BLaER1 treated with 17β-estradiol and CSF1 and Interleukin-3, amounts not matched to agents 10 nM and 100 nM (cell line): ENCODE results near the gene SUN2.

Source experiments
- H3K27ac ChIP-seq, 11 experiments: shearing (Covaris generic); formaldehyde crosslinking; 2 replicates each; pipeline ENCODE4 v1.8.1; 2022
- H3K27me3 ChIP-seq, 11 experiments: shearing (Covaris generic); formaldehyde crosslinking; 2 replicates each; pipeline ENCODE4 v1.8.1; 2022
- H3K36me3 ChIP-seq, 11 experiments: shearing (Covaris generic); formaldehyde crosslinking; 2 replicates each; pipeline ENCODE4 v1.8.1; 2022
- H3K4me1 ChIP-seq, 10 experiments: shearing (Covaris generic); formaldehyde crosslinking; 2 replicates each; pipeline ENCODE4 v1.8.1; 2022
- H3K4me2 ChIP-seq, 11 experiments: shearing (Covaris generic); formaldehyde crosslinking; 2 replicates each; pipeline ENCODE4 v1.8.1; 2022
- H3K4me3 ChIP-seq, 10 experiments: shearing (Covaris generic); formaldehyde crosslinking; 2 replicates each; pipeline ENCODE4 v1.8.1; 2022
- H3K9ac ChIP-seq, 11 experiments: shearing (Covaris generic); formaldehyde crosslinking; 2 replicates each; pipeline ENCODE4 v1.8.1; 2022
- H3K9me3 ChIP-seq, 11 experiments: shearing (Covaris generic); formaldehyde crosslinking; replicated peaks in 1 of 11; 2 replicates each; pipeline ENCODE4 v1.8.1; 2022
- H4K20me1 ChIP-seq, 11 experiments: shearing (Covaris generic); formaldehyde crosslinking; 2 replicates each; pipeline ENCODE4 v1.8.1; 2022
- Cebpa-rat ChIP-seq, 11 experiments: shearing (Covaris generic); IDR thresholded peaks; 2 replicates each; pipeline ENCODE4 v1.8.1; 2022

Gene SUN2

GRCh38 chr22:38737302-38738060, 18.3 kb downstream of the SUN2 start:
- no peak overlapping the region; a peak in 1 of 20 replicates for H3K4me3 ChIP-seq
- no peaks in the 10 kb centered on the region for H3K27me3 ChIP-seq
- H3K4me2 ChIP-seq: peak overlapping the region in 9 of 11 experiments; percentile 23 to 83 (median 65); a peak in 17 of 22 replicates
- H4K20me1 ChIP-seq: peaks cover 98 to 100% (median 100%) of the 10 kb centered on the region in 11 experiments
- H3K36me3 ChIP-seq: peaks cover 91 to 100% (median 99%) of the 10 kb centered on the region in 11 experiments
- peaks cover 19 to 93% (median 81%) of the 10 kb centered on the region in 10 experiments for H3K4me1 ChIP-seq
- H3K9me3 ChIP-seq: no peaks in the 10 kb centered on the region
- no peak for TF ChIP-seq Cebpa-rat (IDR thresholded peaks at IDR 0.05)
- peak overlapping the region in 3 of 11 experiments; percentile 9 to 32 (median 25); a peak in 4 of 22 replicates for H3K27ac ChIP-seq
- peak overlapping the region in 10 of 11 experiments; percentile 2 to 57 (median 36); a peak in 14 of 22 replicates for H3K9ac ChIP-seq

GRCh38 chr22:38736257-38736570, 19.6 kb downstream of the SUN2 start:
- Histone ChIP-seq H3K27me3 (no peaks in the 10 kb centered on the region), H3K9ac (peak overlapping the region in 10 of 11 experiments; percentile 2 to 51 (median 38); a peak in 10 of 22 replicates), H3K4me3 (no peak overlapping the region), H3K4me2 (peak overlapping the region in 10 of 11 experiments; percentile 9 to 83 (median 64); a peak in 18 of 22 replicates), H3K36me3 (peaks cover 84 to 100% (median 99%) of the 10 kb centered on the region in 11 experiments), H4K20me1 (peaks cover 91 to 100% (median 100%) of the 10 kb centered on the region in 11 experiments), H3K9me3 (no peaks in the 10 kb centered on the region), H3K27ac (peak overlapping the region in 3 of 11 experiments; percentile 18 to 39 (median 23); a peak in 2 of 22 replicates), H3K4me1 (peaks cover 19 to 84% (median 77%) of the 10 kb centered on the region in 10 experiments)
- no peak for TF ChIP-seq Cebpa-rat (IDR thresholded peaks at IDR 0.05)

GRCh38 chr22:38735465-38736256, 20.1 kb downstream of the SUN2 start:
- H3K27me3 ChIP-seq: no peaks in the 10 kb centered on the region
- H3K9me3 ChIP-seq: no peaks in the 10 kb centered on the region
- peak overlapping the region in 10 of 11 experiments; percentile 2 to 51 (median 38); a peak in 13 of 22 replicates for H3K9ac ChIP-seq
- H3K4me1 ChIP-seq: peaks cover 19 to 78% (median 72%) of the 10 kb centered on the region in 10 experiments
- peak overlapping the region in 10 of 11 experiments; percentile 9 to 83 (median 64); a peak in 17 of 22 replicates for H3K4me2 ChIP-seq
- H3K27ac ChIP-seq: peak overlapping the region in 5 of 11 experiments; percentile 4 to 39 (median 18); a peak in 5 of 22 replicates
- H4K20me1 ChIP-seq: peaks cover 89 to 100% (median 99%) of the 10 kb centered on the region in 11 experiments
- H3K36me3 ChIP-seq: peaks cover 84 to 100% (median 98%) of the 10 kb centered on the region in 11 experiments
- H3K4me3 ChIP-seq: no peak overlapping the region
- no peak for TF ChIP-seq Cebpa-rat (IDR thresholded peaks at IDR 0.05)

- H3K9ac ChIP-seq: peak overlapping the region in 6 of 11 experiments; percentile 29 to 51 (median 40); a peak in 8 of 22 replicates
- peaks cover 19 to 77% (median 68%) of the 10 kb centered on the region in 10 experiments for H3K4me1 ChIP-seq
- H3K27ac ChIP-seq: peak overlapping the region in 4 of 11 experiments; percentile 11 to 39 (median 20); a peak in 5 of 22 replicates
- H3K4me2 ChIP-seq: peak overlapping the region in 8 of 11 experiments; percentile 23 to 83 (median 70); a peak in 13 of 22 replicates
- H3K4me3 ChIP-seq: no peak overlapping the region
- peaks cover 84 to 100% (median 98%) of the 10 kb centered on the region in 11 experiments for H4K20me1 ChIP-seq
- peaks cover 84 to 100% (median 98%) of the 10 kb centered on the region in 11 experiments for H3K36me3 ChIP-seq
- H3K27me3 ChIP-seq: no peaks in the 10 kb centered on the region
- no peaks in the 10 kb centered on the region for H3K9me3 ChIP-seq
- TF ChIP-seq Cebpa-rat (IDR thresholded peaks at IDR 0.05): no peak
These were observed 20.7 kb downstream of the SUN2 start for GRCh38 chr22:38735126-38735464.

GRCh38 chr22:38734421-38735100, 21.2 kb downstream of the SUN2 start:
- Histone ChIP-seq H3K9me3 (no peaks in the 10 kb centered on the region), H3K36me3 (peaks cover 84 to 100% (median 98%) of the 10 kb centered on the region in 11 experiments), H3K27ac (no peak overlapping the region; a peak in 1 of 22 replicates), H3K27me3 (no peaks in the 10 kb centered on the region), H3K4me1 (peaks cover 19 to 77% (median 67%) of the 10 kb centered on the region in 10 experiments), H4K20me1 (peaks cover 78 to 100% (median 97%) of the 10 kb centered on the region in 11 experiments), H3K4me3 (no peak overlapping the region), H3K9ac (peak overlapping the region in 5 of 11 experiments; percentile 12 to 48 (median 40); a peak in 6 of 22 replicates), H3K4me2 (peak overlapping the region in 5 of 11 experiments; percentile 5 to 83 (median 75); a peak in 11 of 22 replicates)
- TF ChIP-seq Cebpa-rat (IDR thresholded peaks at IDR 0.05): no peak

- peaks cover 75 to 100% (median 97%) of the 10 kb centered on the region in 11 experiments for H4K20me1 ChIP-seq
These were observed 21.9 kb downstream of the SUN2 start for GRCh38 chr22:38733724-38734381.

GRCh38 chr22:38733329-38733723, 22.5 kb downstream of the SUN2 start:
- H3K36me3 ChIP-seq: peaks cover 84 to 100% (median 98%) of the 10 kb centered on the region in 11 experiments
- no peaks in the 10 kb centered on the region for H3K9me3 ChIP-seq
- H3K27ac ChIP-seq: peak overlapping the region in 2 of 11 experiments; percentile 18 to 47; a peak in 3 of 22 replicates
- TF ChIP-seq Cebpa-rat (IDR thresholded peaks at IDR 0.05): no peak
- H3K27me3 ChIP-seq: no peaks in the 10 kb centered on the region
- H3K4me2 ChIP-seq: peak overlapping the region in 4 of 11 experiments; percentile 22 to 83 (median 77); a peak in 5 of 22 replicates
- no peak overlapping the region for H3K4me3 ChIP-seq
- peaks cover 22 to 77% (median 66%) of the 10 kb centered on the region in 10 experiments; a peak in 19 of 20 replicates for H3K4me1 ChIP-seq
- H3K9ac ChIP-seq: 0 out of 22 replicates have a peak overlapping the region, but pooled peaks of 3 of the 11 experiments have one; percentile 40 to 48 (median 42)
- peaks cover 75 to 100% (median 97%) of the 10 kb centered on the region in 11 experiments; a peak in 21 of 22 replicates for H4K20me1 ChIP-seq

More at GRCh38 chr22:38733724-38734381, 21.9 kb downstream of the SUN2 start:
- Histone ChIP-seq H3K4me2 (peak overlapping the region in 5 of 11 experiments; percentile 6 to 83 (median 74); a peak in 8 of 22 replicates), H3K36me3 (peaks cover 84 to 100% (median 98%) of the 10 kb centered on the region in 11 experiments), H3K9ac (peak overlapping the region in 5 of 11 experiments; percentile 12 to 48 (median 40); a peak in 5 of 22 replicates), H3K27ac (peak overlapping the region in 5 of 11 experiments; percentile 6 to 47 (median 18); a peak in 4 of 22 replicates), H3K4me1 (peaks cover 19 to 77% (median 66%) of the 10 kb centered on the region in 10 experiments; a peak in 19 of 20 replicates), H3K9me3 (no peaks in the 10 kb centered on the region), H3K27me3 (no peaks in the 10 kb centered on the region), H3K4me3 (no peak overlapping the region)
- no peak for TF ChIP-seq Cebpa-rat (IDR thresholded peaks at IDR 0.05)
